Germinal center (tissue), 1 donor: ENCODE results near the gene SLC51A.

Experiments used
- DNase-seq: peaks from one replicate; pipeline ENCODE4 v3.0.0; 2012; ENCODE audit warnings: mixed read lengths, low spot score

The SLC51A gene

GRCh38 chr3:196216681-196217211 is 412 bp downstream of the SLC51A start:
- DNase-seq, result no peak

GRCh38 chr3:196217307-196218154 is 1.2 kb downstream of the SLC51A start:
- no peak for DNase-seq

GRCh38 chr3:196218155-196218712 is 1.9 kb downstream of the SLC51A start:
- DNase-seq, result no peak

GRCh38 chr3:196219194-196219969 is 3.0 kb downstream of the SLC51A start:
- peak; percentile 37 for DNase-seq

GRCh38 chr3:196219970-196220311 is 3.6 kb downstream of the SLC51A start:
- no peak for DNase-seq

GRCh38 chr3:196220587-196220986 is 4.3 kb downstream of the SLC51A start:
- no peak for DNase-seq

- no peak for DNase-seq
These were observed 4.7 kb downstream of the SLC51A start for GRCh38 chr3:196220991-196221390.

- no peak for DNase-seq
These were observed 6.7 kb downstream of the SLC51A start for GRCh38 chr3:196222876-196223595.

- DNase-seq, result no peak
These were observed 8.8 kb downstream of the SLC51A start for GRCh38 chr3:196225086-196225485.

- no peak for DNase-seq
These were observed 9.5 kb downstream of the SLC51A start for GRCh38 chr3:196225763-196226364.

GRCh38 chr3:196227121-196227561 is 10.8 kb downstream of the SLC51A start:
- DNase-seq, result no peak

GRCh38 chr3:196227629-196228493 is 11.5 kb downstream of the SLC51A start:
- DNase-seq, result no peak

GRCh38 chr3:196232154-196232881 is 16.0 kb downstream of the SLC51A start:
- DNase-seq, result no peak

GRCh38 chr3:196232882-196233251 is 16.5 kb downstream of the SLC51A start:
- DNase-seq, result no peak

GRCh38 chr3:196235452-196236122 is 19.3 kb downstream of the SLC51A start:
- no peak for DNase-seq

GRCh38 chr3:196236223-196236622 is 19.9 kb downstream of the SLC51A start:
- no peak for DNase-seq

GRCh38 chr3:196237203-196237602 is 20.9 kb downstream of the SLC51A start:
- DNase-seq, result no peak

GRCh38 chr3:196238612-196239560 is 22.6 kb downstream of the SLC51A start:
- DNase-seq, result no peak
